Hepatocyte (in vitro differentiated cells): Measurements from ENCODE around the gene TOMM70. TPM values are rescaled to one million over a fixed set of nuclear protein-coding genes. Genes with fewer than 3 reads are reported as not detected.

Experiments
- DNase-seq: peaks from one replicate; pipeline ENCODE4 v3.0.0-alpha.2; 2016; ENCODE audit warnings: low spot score
- H2AFZ ChIP-seq: fragments of 200-600 bp; sonication (generic); 2 replicates; pipeline ENCODE4 v1.6.0; 2016; ENCODE audit warnings: antibody characterized with exemption, mild to moderate bottlenecking
- H3K27ac ChIP-seq: fragments of 200-600 bp; sonication (generic); 2 replicates; pipeline ENCODE4 v1.5.1; 2016; ENCODE audit warnings: mild to moderate bottlenecking
- H3K27me3 ChIP-seq: fragments of 200-600 bp; sonication (generic); 2 replicates; pipeline ENCODE4 v1.6.1; 2016
- H3K36me3 ChIP-seq: fragments of 200-600 bp; sonication (generic); replicated peaks from 2 replicates; pipeline ENCODE4 v1.5.1; 2016; ENCODE audit warnings: low read depth; ENCODE audit not compliant: insufficient read depth
- H3K4me1 ChIP-seq: fragments of 200-600 bp; sonication (generic); 2 replicates; pipeline ENCODE4 v1.5.1; 2016; ENCODE audit warnings: mild to moderate bottlenecking, moderate library complexity; ENCODE audit not compliant: insufficient read depth
- H3K4me2 ChIP-seq: fragments of 200-600 bp; sonication (generic); 2 replicates; pipeline ENCODE4 v1.6.0; 2016
- H3K4me3 ChIP-seq: fragments of 200-600 bp; sonication (generic); 2 replicates; pipeline ENCODE4 v1.5.1; 2016; ENCODE audit warnings: mild to moderate bottlenecking
- H3K79me2 ChIP-seq: fragments of 200-600 bp; sonication (generic); 2 replicates; pipeline ENCODE4 v1.6.0; 2017; ENCODE audit warnings: mild to moderate bottlenecking
- H3K9me2 ChIP-seq: fragments of 200-600 bp; sonication (generic); replicated peaks from 2 replicates; pipeline ENCODE4 v1.6.0; 2017; ENCODE audit warnings: mild to moderate bottlenecking; ENCODE audit not compliant: insufficient read depth
- H3K9me3 ChIP-seq: fragments of 200-600 bp; sonication (generic); 2 replicates; pipeline ENCODE4 v1.5.1; 2016; ENCODE audit warnings: low read depth, mild to moderate bottlenecking
- H4K20me1 ChIP-seq: fragments of 200-600 bp; sonication (generic); 2 replicates; pipeline ENCODE4 v1.6.0; 2016; ENCODE audit warnings: mild to moderate bottlenecking; ENCODE audit not compliant: insufficient read depth, poor library complexity, severe bottlenecking
- CTCF ChIP-seq: fragments of 200-600 bp; sonication (generic); IDR thresholded peaks from 2 replicates; pipeline ENCODE4 v1.5.1; 2016; ENCODE audit warnings: antibody characterized with exemption, mild to moderate bottlenecking; ENCODE audit not compliant: poor library complexity
- EZH2 ChIP-seq: fragments of 200-600 bp; sonication (generic); IDR thresholded peaks from 2 replicates; pipeline ENCODE4 v1.6.1; 2016; ENCODE audit warnings: antibody characterized with exemption, mild to moderate bottlenecking, borderline replicate concordance
- EZH2phosphoT487 ChIP-seq: fragments of 200-600 bp; sonication (generic); IDR thresholded peaks from one replicate; pipeline ENCODE4 v1.6.1; 2018; ENCODE audit warnings: antibody characterized with exemption, mild to moderate bottlenecking, low read depth, moderate library complexity; ENCODE audit not compliant: unreplicated experiment, severe bottlenecking
- WGBS: methylation state at CpG from one replicate; pipeline ENCODE4 v1.1.6; 2016; ENCODE audit warnings: low lambda C conversion rate; ENCODE audit errors: missing lambda C conversion rate; 5-methylcytosine and 5-hydroxymethylcytosine counted together
- polyA plus RNA-seq: library from polyadenylated mRNA; unstranded; fragments of >200 nt; fragmentation: Nextera tagmentation; extraction: Ambion mirVana; gene quantifications from 2 replicates; pipeline ENCODE4 v1.2.1, GENCODE V29; 2016
- total RNA-seq: library from RNA; depleted of rRNA; stranded (reverse); fragments of >200 nt; gene quantifications from 2 replicates; pipeline ENCODE4 v1.2.3, GENCODE V29; 2014

Gene TOMM70
- total and polyA plus RNA-seq, 2 experiments from 2014 or later, result 23.2 to 75.7 TPM

- no peaks in the 10 kb centered on the region for H3K9me2 ChIP-seq
- no peak for TF ChIP-seq EZH2phosphoT487
- TF ChIP-seq CTCF, result no peak
- no peak for TF ChIP-seq EZH2
- H3K4me1 ChIP-seq, result no peaks in the 10 kb centered on the region
- no peak overlapping the region for H3K4me3 ChIP-seq
- H3K79me2 ChIP-seq, result peaks cover 82% of the 10 kb centered on the region
- H2AFZ ChIP-seq, result no peak overlapping the region
- H3K9me3 ChIP-seq, result peaks cover 11% of the 10 kb centered on the region
- no peaks in the 10 kb centered on the region for H3K36me3 ChIP-seq
- peak overlapping the region; percentile 1 for H3K4me2 ChIP-seq
- H3K27ac ChIP-seq, result peak overlapping the region; percentile 40
- H3K27me3 ChIP-seq, result no peaks in the 10 kb centered on the region
- no peaks in the 10 kb centered on the region for H4K20me1 ChIP-seq
- DNase-seq, result no peak
Measured at GRCh38 chr3:100386437-100387074, 14.3 kb downstream of the TOMM70 start.

- no peak overlapping the region for H3K4me3 ChIP-seq
- H3K4me1 ChIP-seq, result no peaks in the 10 kb centered on the region
- TF ChIP-seq EZH2phosphoT487, result no peak
- no peak for TF ChIP-seq CTCF
- no peak for TF ChIP-seq EZH2
- 90% methylated on average over 8 of the region's 8 CpGs for WGBS
- H3K9me2 ChIP-seq, result no peaks in the 10 kb centered on the region
- no peaks in the 10 kb centered on the region for H3K27me3 ChIP-seq
- no peaks in the 10 kb centered on the region for H4K20me1 ChIP-seq
- peak overlapping the region; percentile 1 for H3K27ac ChIP-seq
- H3K36me3 ChIP-seq, result no peaks in the 10 kb centered on the region
- peaks cover 11% of the 10 kb centered on the region for H3K9me3 ChIP-seq
- H3K79me2 ChIP-seq, result peaks cover 72% of the 10 kb centered on the region
- DNase-seq, result no peak
- H3K4me2 ChIP-seq, result no peak overlapping the region
- no peak overlapping the region for H2AFZ ChIP-seq
Measured at GRCh38 chr3:100384733-100385525, 16.0 kb downstream of the TOMM70 start.

- DNase-seq, result no peak
- Histone ChIP-seq H3K4me1 (no peaks in the 10 kb centered on the region), H3K4me2 (no peak overlapping the region), H3K27ac (no peak overlapping the region), H3K36me3 (peaks cover 5% of the 10 kb centered on the region), H3K9me2 (no peaks in the 10 kb centered on the region), H3K4me3 (no peak overlapping the region), H2AFZ (no peak overlapping the region), H3K27me3 (no peaks in the 10 kb centered on the region), H3K9me3 (no peaks in the 10 kb centered on the region), H4K20me1 (no peaks in the 10 kb centered on the region), H3K79me2 (peaks cover 13% of the 10 kb centered on the region)
- TF ChIP-seq EZH2phosphoT487 (no peak), EZH2 (no peak), CTCF (no peak)
- WGBS, result 99% methylated on average over 4 of the region's 4 CpGs
Measured at GRCh38 chr3:100376301-100376700, 24.6 kb downstream of the TOMM70 start.
